K562 (cell line): Measurements from ENCODE around the gene CACTIN. TPM values are rescaled to one million over a fixed set of nuclear protein-coding genes. Genes with fewer than 3 reads are reported as not detected.

Experiments used
- ATAC-seq: fragments of 200-7000 bp; cut with Tn5 transposase; 3 replicates; pipeline ENCODE4 v1.9.1; 2020; ENCODE audit warnings: moderate library complexity
- BruUV-seq: library from RNA; stranded (reverse); fragments of 400-500 nt; replicated peaks from 2 replicates; lab custom pipeline; 2021; lab: Mats Ljungman, UMichigan
- CTCF ChIA-PET: fragments of 300-600 bp; formaldehyde crosslinking; extraction: SDS; loops from one replicate; lab custom pipeline; 2021; ENCODE audit warnings: low intra/inter-chr PET ratio; lab: Yijun Ruan, JAX
- POLR2A ChIA-PET: fragments of 300-600, 350-650 bp; sonication (Branson Sonifier 250); formaldehyde crosslinking; extraction: SDS; loops from one replicate; lab custom pipeline; 2021; ENCODE audit warnings: antibody characterized with exemption, inconsistent platforms; lab: Yijun Ruan, JAX
- DNase-seq, 4 experiments: peaks; one replicate each; pipeline versions ENCODE4 v3.0.0 to v3.0.0-alpha.2; 2011 to 2018; ENCODE audit warnings: low spot score in 3 of 4, mixed read lengths in 3 of 4; ENCODE audit errors: extremely low read depth in 1 of 4
- FAIRE-seq: peaks from 2 replicates; lab custom pipeline; 2011; peaks lifted over from hg19 to GRCh38; lab: Jason Lieb, UNC
- H2AFZ ChIP-seq: 2 replicates; pipeline ENCODE4 v1.6.0; 2011; ENCODE audit warnings: low read depth, low read length, control low read depth, inconsistent platforms
- H3K27ac ChIP-seq: fragments of 200-600 bp; 3 replicates; pipeline ENCODE4 v1.8.0; 2011; ENCODE audit warnings: low read depth, mild to moderate bottlenecking, control low read depth, inconsistent platforms, low read length, moderate library complexity, mixed read lengths; ENCODE audit errors: extremely low read depth
- H3K27me3 ChIP-seq, 2 experiments: fragments of 300-600 bp in 1 of 2; 2 replicates in 1 of 2; 3 replicates in 1 of 2; pipeline versions ENCODE4 v1.6.0 to v1.8.0; 2011; ENCODE audit warnings: inconsistent platforms in 2 of 2, low read length in 2 of 2, mild to moderate bottlenecking in 1 of 2, mixed read lengths in 1 of 2, moderate library complexity in 1 of 2; ENCODE audit not compliant: control insufficient read depth in 2 of 2, insufficient read depth in 2 of 2
- H3K36me3 ChIP-seq: fragments of 300-600 bp; 3 replicates; pipeline ENCODE4 v1.8.0; 2011; ENCODE audit warnings: mild to moderate bottlenecking, low read length, inconsistent platforms; ENCODE audit not compliant: control insufficient read depth, insufficient read depth
- H3K4me1 ChIP-seq, 2 experiments: fragments of 200-600 bp in 1 of 2; replicated peaks in 1 of 2; 2 replicates in 1 of 2; 3 replicates in 1 of 2; pipeline versions ENCODE4 v1.5.1 to v1.8.0; 2011; ENCODE audit warnings: inconsistent platforms in 2 of 2, low read length in 2 of 2, mild to moderate bottlenecking in 1 of 2, mixed read lengths in 1 of 2, moderate library complexity in 1 of 2; ENCODE audit not compliant: control insufficient read depth in 2 of 2, insufficient read depth in 2 of 2
- H3K4me2 ChIP-seq: 2 replicates; pipeline ENCODE4 v1.6.1; 2011; ENCODE audit warnings: low read length, control low read depth, inconsistent platforms, mixed read lengths; ENCODE audit not compliant: insufficient read depth
- H3K4me3 ChIP-seq: fragments of 200-600 bp; sonication (generic), shearing (Covaris generic); 2 replicates; pipeline ENCODE4 v1.5.1; 2016; ENCODE audit warnings: control low read depth, inconsistent platforms
- H3K79me2 ChIP-seq: fragments of 200-600 bp; 3 replicates; pipeline ENCODE4 v1.8.0; 2011; ENCODE audit warnings: low read length, inconsistent platforms; ENCODE audit not compliant: control insufficient read depth, insufficient read depth
- H3K9ac ChIP-seq, 2 experiments: 2 replicates each; pipeline versions ENCODE4 v1.6.0 to v1.6.1; 2011; ENCODE audit warnings: low read depth in 2 of 2, low read length in 2 of 2, control low read depth in 1 of 2, inconsistent platforms in 1 of 2, mild to moderate bottlenecking in 1 of 2, mixed read lengths in 1 of 2; ENCODE audit not compliant: insufficient read depth in 1 of 2
- H3K9me1 ChIP-seq: one replicate; pipeline ENCODE4 v1.6.0; 2011; ENCODE audit warnings: inconsistent platforms, mild to moderate bottlenecking, low read length, moderate library complexity; ENCODE audit not compliant: control insufficient read depth, insufficient read depth
- H3K9me3 ChIP-seq: replicated peaks from 2 replicates; pipeline ENCODE4 v1.5.1; 2011; ENCODE audit warnings: low read depth, low read length, inconsistent platforms; ENCODE audit not compliant: control insufficient read depth, insufficient read depth
- H4K20me1 ChIP-seq: replicated peaks from 2 replicates; pipeline ENCODE4 v1.6.1; 2011; ENCODE audit warnings: low read length, inconsistent platforms, mixed read lengths; ENCODE audit not compliant: control insufficient read depth, insufficient read depth
- ARID4B ChIP-seq: sonication (generic); formaldehyde crosslinking; IDR thresholded peaks from 2 replicates; pipeline ENCODE4 v1.8.0; 2022; ENCODE audit warnings: mild to moderate bottlenecking, missing genetic modification reagents
- ILK ChIP-seq: fragments of 450-650 bp; IDR thresholded peaks from 2 replicates; pipeline ENCODE4 v1.6.1; 2016; ENCODE audit warnings: missing genetic modification characterization, low read depth, mild to moderate bottlenecking, missing compliant biosample characterization, moderate library complexity, borderline replicate concordance
- MNT ChIP-seq, 2 experiments: fragments of 450-650 bp; conservative IDR thresholded peaks; 2 replicates each; pipeline ENCODE4 v1.6.1; 2017; ENCODE audit warnings: mild to moderate bottlenecking in 2 of 2, moderate library complexity in 2 of 2
- POLR2G ChIP-seq: fragments of 200-400 bp; formaldehyde crosslinking; IDR thresholded peaks from 2 replicates; pipeline ENCODE4 v1.6.1; 2017; ENCODE audit warnings: low read depth, mild to moderate bottlenecking, antibody characterized with exemption, low read length, moderate library complexity
- RBFOX2 ChIP-seq: fragments of 200-400 bp; formaldehyde crosslinking; IDR thresholded peaks from 2 replicates; pipeline ENCODE4 v1.6.1; 2017; ENCODE audit warnings: low read depth, mild to moderate bottlenecking, low read length, moderate library complexity
- TEAD4 ChIP-seq, 2 experiments: sonication (generic) in 1 of 2; formaldehyde crosslinking in 1 of 2; IDR thresholded peaks; 2 replicates each; pipeline versions ENCODE4 v1.6.1 to v1.8.0; 2012 to 2022; ENCODE audit warnings: borderline replicate concordance in 1 of 2, inconsistent platforms in 1 of 2, low read length in 1 of 2, mild to moderate bottlenecking in 1 of 2, missing genetic modification reagents in 1 of 2
- TFAP4 ChIP-seq: sonication (generic); formaldehyde crosslinking; IDR thresholded peaks from 2 replicates; pipeline ENCODE4 v1.8.0; 2022; ENCODE audit warnings: missing genetic modification reagents, mild to moderate bottlenecking, moderate library complexity, borderline replicate concordance
- TSC22D4 ChIP-seq: fragments of 450-650 bp; IDR thresholded peaks from 2 replicates; pipeline ENCODE4 v1.6.1; 2016; ENCODE audit warnings: missing genetic modification characterization, missing biosample characterization, control low read depth
- ZBTB7A ChIP-seq: IDR thresholded peaks from 2 replicates; pipeline ENCODE4 v1.6.1; 2011; ENCODE audit warnings: low read depth, mild to moderate bottlenecking, low read length, moderate library complexity, borderline replicate concordance; ENCODE audit not compliant: control insufficient read depth
- ZC3H4 ChIP-seq: sonication (generic); formaldehyde crosslinking; IDR thresholded peaks from 2 replicates; pipeline ENCODE4 v1.9.0; 2021; ENCODE audit warnings: missing genetic modification reagents, borderline replicate concordance
- ZNF121 ChIP-seq: sonication (generic); formaldehyde crosslinking; conservative IDR thresholded peaks from 2 replicates; pipeline ENCODE4 v1.8.0; 2022; ENCODE audit warnings: missing genetic modification reagents
- WGBS: fragments of 100-300 bp; shearing (Covaris generic); methylation state at CpG from one replicate; pipeline ENCODE4 v1.1.6; 2016; ENCODE audit warnings: low coverage, mixed read lengths; ENCODE audit not compliant: insufficient coverage; ENCODE audit errors: missing lambda C conversion rate; 5-methylcytosine and 5-hydroxymethylcytosine counted together
- in situ Hi-C: fragments of 300-500 bp; cut with MboI; formaldehyde crosslinking; loops from 4 replicates; pipeline ENCODE4 v1.15.0; 2018; ENCODE audit warnings: inconsistent platforms, mixed read lengths
- intact Hi-C: fragments of 100-400 bp; cut with micrococcal nuclease; formaldehyde crosslinking; loops from 2 replicates; pipeline ENCODE4 v1.14.2; 2022
- polyA plus RNA-seq, 8 experiments: library from polyadenylated mRNA; depleted of rRNA in 4 of 8; stranded (reverse) in 5 of 8; unstranded in 3 of 8; fragments of >200 nt; fragmentation: Nextera tagmentation in 2 of 8; fragmentation: Illumina TruSeq in 1 of 8; extraction: Ambion mirVana in 2 of 8; extraction: Trizol in 1 of 8; gene quantifications; 2 replicates each; pipeline versions ENCODE4 v1.2.1 to v1.2.3, GENCODE V29; 2011 to 2014; ENCODE audit warnings: inconsistent platforms in 1 of 8, missing spikeins in 1 of 8
- total RNA-seq, 7 experiments: library from RNA; depleted of rRNA in 6 of 7; stranded (reverse); fragments of >200 nt in 6 of 7; fragmentation: Illumina TruSeq in 2 of 7; extraction: Trizol in 2 of 7; gene quantifications; 2 replicates each; pipeline versions ENCODE4 v1.2.1 to v1.2.3, GENCODE V29; 2011 to 2021; ENCODE audit warnings: low replicate concordance in 1 of 7
- TF ChIP-seq, protein P1 (sequence below): sonication (generic); formaldehyde crosslinking; IDR thresholded peaks from 2 replicates; pipeline ENCODE4 v1.9.0; 2022; ENCODE audit warnings: mild to moderate bottlenecking, missing genetic modification reagents

CACTIN gene
- total and polyA plus RNA-seq, 9 of the 15 experiments (the other 6 are each of a cell fraction or from before 2014, with no cell fraction given): 0.15 to 49.2 (median 15.0) TPM

DNA sequence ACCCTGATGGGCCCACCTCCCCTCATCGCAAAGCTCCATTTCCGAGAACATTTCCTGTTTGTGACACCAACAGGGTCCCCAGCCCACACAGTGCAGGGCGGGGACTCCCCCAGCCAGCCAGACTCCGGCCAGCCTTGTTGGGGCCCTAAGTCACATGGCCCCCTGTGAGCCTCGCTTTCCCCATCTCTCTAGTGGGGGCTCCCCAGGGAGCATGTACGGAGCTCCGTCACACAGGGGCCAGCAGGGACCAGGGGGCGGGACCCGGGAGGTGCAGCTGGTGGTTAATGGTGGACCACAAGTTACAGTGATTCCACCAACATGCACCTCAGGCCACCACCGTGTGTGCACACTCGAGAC, 21.6 kb downstream of the CACTIN start:
- 0 out of 2 replicates have a peak overlapping the region, but pooled peaks have one; percentile 95 for H2AFZ ChIP-seq
- H4K20me1 ChIP-seq: no peaks in the 10 kb centered on the region
- H3K79me2 ChIP-seq: peaks cover 44% of the 10 kb centered on the region
- peak overlapping the region; percentile 0 to 80; a peak in 2 of 4 replicates for H3K9ac ChIP-seq
- POLR2A ChIA-PET: interaction anchor here (0.6 to 1.1 kb wide), 2 partner anchors 26 to 50 kb away, joined by 3 to 4 read pairs; no protein-coding TSS in a partner anchor
- CTCF ChIA-PET: no interaction called here
- no peak overlapping the region; the same call in 2 of the 3 replicates for H3K27ac ChIP-seq
- H3K9me1 ChIP-seq: peaks cover 2% of the 10 kb centered on the region
- no peak for FAIRE-seq
- in situ Hi-C loops (no loop called here), intact Hi-C loops (loop anchor here (10.0 kb wide), 1 partner anchor 60 kb away; no protein-coding TSS in a partner anchor)
- H3K4me1 ChIP-seq: peaks cover 38 to 75% of the 10 kb centered on the region in 2 experiments
- 30% methylated on average over 11 of the region's 11 CpGs for WGBS
- no peak for ATAC-seq
- peak overlapping the region; percentile 89 for H3K4me3 ChIP-seq
- BruUV-seq: no TSS peak
- no peaks in the 10 kb centered on the region for H3K27me3 ChIP-seq
- peak overlapping the region; percentile 91 for H3K4me2 ChIP-seq
- H3K9me3 ChIP-seq: no peaks in the 10 kb centered on the region
- no peak for DNase-seq
- peaks cover 26% of the 10 kb centered on the region; the same call in 1 of the 3 replicates for H3K36me3 ChIP-seq
- TF ChIP-seq ZC3H4 (no peak), RBFOX2 (peak; percentile 50), MNT (conservative IDR thresholded peaks at IDR 0.05) (peak in 1 of 2 experiments; percentile 38; a peak in 1 of 4 replicates), ZBTB7A (0 out of 2 replicates have a peak, but pooled peaks have one; percentile 40), TFAP4 (CRISPR knock-in tag) (peak; percentile 57; the same call in 1 of the 2 replicates), ZNF121 (CRISPR knock-in tag) (no peak), TEAD4 (IDR thresholded peaks at IDR 0.05; ENCODE audit: low read length) (no peak), TEAD4 (CRISPR knock-in tag; IDR thresholded peaks at IDR 0.05; ENCODE audit: borderline replicate concordance) (0 out of 2 replicates have a peak, but pooled peaks have one; percentile 27), POLR2G (0 out of 2 replicates have a peak, but pooled peaks have one; percentile 36), ARID4B (CRISPR knock-in tag) (peak; percentile 70), ILK (tag) (no peak), TSC22D4 (tag) (no peak)
- TF ChIP-seq, protein P1, sequence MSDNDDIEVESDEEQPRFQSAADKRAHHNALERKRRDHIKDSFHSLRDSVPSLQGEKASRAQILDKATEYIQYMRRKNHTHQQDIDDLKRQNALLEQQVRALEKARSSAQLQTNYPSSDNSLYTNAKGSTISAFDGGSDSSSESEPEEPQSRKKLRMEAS (CRISPR knock-in tag): peak; percentile 46; the same call in 1 of the 2 replicates
